Activated CD8-positive, alpha-beta memory T cell treated with anti-CD3 and anti-CD28 coated beads for 36 hours (primary cell): ENCODE data around the gene TOMM34. TPM values are rescaled to one million over a fixed set of nuclear protein-coding genes. Genes with fewer than 3 reads are reported as not detected.

Experiments used
- CTCF ChIA-PET: fragments of 350-600 bp; sonication (Branson Sonifier 250); formaldehyde crosslinking; loops from one replicate; lab custom pipeline; 2021; ENCODE audit warnings: antibody characterized with exemption; lab: Charles Lee
- POLR2A ChIA-PET: fragments of 350-600 bp; sonication (Branson Sonifier 250); formaldehyde crosslinking; loops from one replicate; lab custom pipeline; 2021; ENCODE audit warnings: antibody characterized with exemption; lab: Charles Lee
- total RNA-seq, 2 experiments: library from RNA; stranded (reverse); gene quantifications; one replicate each; pipeline ENCODE4 v1.2.3, GENCODE V29; 2021

TOMM34 gene
- total RNA-seq: 10 to 100 TPM; 86.8 to 87.6 TPM

DNA sequence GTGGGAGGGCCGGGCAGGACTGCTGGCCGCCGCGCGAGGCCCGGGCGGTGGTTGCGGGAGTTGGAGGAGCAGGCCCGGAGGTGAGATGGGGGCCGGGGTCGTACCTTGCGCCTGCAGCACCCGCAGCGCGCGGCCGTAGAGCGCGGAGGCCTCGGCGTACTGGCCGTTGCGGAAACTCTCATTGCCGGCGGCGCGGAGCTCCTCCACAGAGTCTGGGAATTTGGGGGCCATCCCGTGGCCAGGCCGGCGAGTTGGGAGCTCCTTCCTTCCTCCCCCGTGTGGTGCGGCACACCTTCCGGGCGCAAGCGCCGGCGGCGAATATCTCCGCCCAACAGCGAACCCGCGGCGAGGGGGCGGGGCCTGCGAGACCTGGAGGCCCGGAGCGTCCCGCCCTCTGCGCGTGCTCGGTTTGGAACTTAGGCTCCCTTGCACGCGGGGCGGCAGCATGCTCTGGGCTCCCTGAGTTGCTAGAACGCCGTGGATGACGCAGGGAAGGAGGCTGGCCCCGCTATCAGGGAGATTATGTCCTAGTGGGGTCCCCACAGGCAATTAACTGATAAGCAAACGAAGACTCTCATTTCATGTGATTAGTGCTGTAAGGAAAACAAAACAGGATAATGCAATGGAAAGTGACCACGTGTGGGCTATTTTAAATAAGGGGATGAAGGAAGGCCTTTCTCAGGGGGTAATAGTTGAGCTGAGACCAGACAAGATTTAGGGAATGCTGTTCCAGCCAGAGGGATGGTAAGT is at the start of gene TOMM34:
TSS of gene TOMM34 (minus strand) at position 295 of the 750 bp plus-strand sequence. CDS start at position 231, 64 bp downstream.
- POLR2A ChIA-PET: interaction anchor here (0.6 to 2.7 kb wide), 8 partner anchors 10 to 75 kb away, joined by 3 to 13 read pairs (median 4); partner anchors contain the start of genes PABPC1L and YWHAB
- CTCF ChIA-PET: interaction anchor here (1.0 to 2.8 kb wide), 4 partner anchors 10 to 212 kb away, joined by 3 to 8 read pairs (median 3); partner anchors contain the start of gene YWHAB

- ChIA-PET CTCF (no interaction called here), POLR2A (no interaction called here)
Observed at GRCh38 chr20:45008521-45009049, 48.4 kb upstream of the TOMM34 start.

GRCh38 chr20:44997668-44998067 is 37.5 kb upstream of the TOMM34 start:
- ChIA-PET POLR2A (interaction anchor here (0.6 kb wide), 1 partner anchor 16 kb away, joined by 4 read pairs; no protein-coding TSS in a partner anchor), CTCF (interaction anchor here (1.2 to 1.3 kb wide), 3 partner anchors 9 to 98 kb away, joined by 3 to 5 read pairs (median 3); no protein-coding TSS in a partner anchor)

- CTCF ChIA-PET: interaction anchor here (1.2 to 1.7 kb wide), 2 partner anchors 10 to 15 kb away, joined by 3 to 4 read pairs; no protein-coding TSS in a partner anchor
- POLR2A ChIA-PET: interaction anchor here (0.6 to 1.4 kb wide), 2 partner anchors 15 to 37 kb away, joined by 3 to 4 read pairs; partner anchors contain the start of gene TOMM34
Observed at GRCh38 chr20:44997171-44997570, 37.0 kb upstream of the TOMM34 start.

- CTCF ChIA-PET: interaction anchor here (0.6 to 1.7 kb wide), 4 partner anchors 16 to 32 kb away, joined by 3 to 6 read pairs (median 4); no protein-coding TSS in a partner anchor
- POLR2A ChIA-PET: interaction anchor here (0.6 kb wide), 1 partner anchor 12 kb away, joined by 4 read pairs; no protein-coding TSS in a partner anchor
Observed at GRCh38 chr20:44993343-44993742, 33.1 kb upstream of the TOMM34 start.

GRCh38 chr20:44990957-44991356 is 30.8 kb upstream of the TOMM34 start:
- POLR2A ChIA-PET: interaction anchor here (1.0 to 1.1 kb wide), 2 partner anchors 20 to 31 kb away, joined by 3 read pairs; partner anchors contain the start of gene TOMM34
- CTCF ChIA-PET: interaction anchor here (0.6 kb wide), 1 partner anchor 21 kb away, joined by 3 read pairs; no protein-coding TSS in a partner anchor

DNA sequence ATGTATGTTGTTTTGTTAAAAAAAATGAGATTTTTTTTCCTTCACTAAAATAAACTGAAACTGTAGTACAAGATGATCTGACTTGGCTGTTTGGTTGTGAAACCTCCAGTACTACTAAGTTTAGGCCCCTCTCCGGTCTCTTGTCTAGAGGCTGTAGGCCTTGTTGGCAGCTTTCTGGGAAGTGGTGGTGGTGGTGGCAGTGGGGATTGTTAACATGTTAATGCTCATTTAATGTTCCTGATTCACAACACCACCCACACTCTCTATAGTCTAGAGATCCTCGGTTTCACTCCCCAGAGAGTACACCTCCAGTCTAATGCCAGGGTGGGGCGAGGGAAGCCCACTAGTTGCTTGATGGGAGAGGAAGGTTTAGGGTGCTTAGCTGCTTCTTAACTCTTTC is 30.2 kb upstream of the TOMM34 start:
- ChIA-PET CTCF (interaction anchor here (0.6 kb wide), 1 partner anchor 22 kb away, joined by 3 read pairs; no protein-coding TSS in a partner anchor), POLR2A (interaction anchor here (1.0 to 1.1 kb wide), 2 partner anchors 20 to 31 kb away, joined by 3 read pairs; partner anchors contain the start of gene TOMM34)

GRCh38 chr20:44988631-44989171 is 28.5 kb upstream of the TOMM34 start:
- POLR2A ChIA-PET: no interaction called here
- CTCF ChIA-PET: no interaction called here

DNA sequence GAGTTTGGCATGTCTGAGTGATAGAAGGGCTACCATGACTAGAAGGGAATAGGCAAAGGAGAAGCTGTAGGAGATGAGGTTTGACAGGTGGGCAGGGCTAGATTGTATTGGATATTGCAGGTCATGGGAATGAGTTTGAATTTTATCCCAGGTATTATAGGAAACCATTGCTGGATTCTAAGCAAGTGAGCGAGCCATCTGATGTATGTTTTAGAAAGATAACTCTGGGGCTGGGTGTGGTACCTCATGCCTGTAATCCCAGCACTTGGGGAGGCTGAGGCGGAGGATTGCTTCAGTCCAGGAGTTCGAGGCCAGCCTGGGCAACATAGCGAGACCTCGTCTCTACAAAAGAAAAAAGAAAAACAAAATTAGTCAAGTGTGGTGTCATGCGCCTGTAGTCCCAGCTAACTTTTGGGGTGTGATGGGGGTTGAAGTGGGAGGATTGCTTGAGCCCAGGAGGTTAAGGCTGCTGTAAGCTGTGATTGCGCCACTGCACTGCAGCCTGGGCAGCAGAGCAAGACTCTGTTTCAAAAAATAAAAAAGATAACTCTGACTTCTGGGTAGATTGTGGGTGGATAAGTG is 23.0 kb upstream of the TOMM34 start:
- ChIA-PET POLR2A (no interaction called here), CTCF (no interaction called here)

- CTCF ChIA-PET: interaction anchor here (0.6 to 0.9 kb wide), 2 partner anchors 71 to 130 kb away, joined by 4 to 5 read pairs; no protein-coding TSS in a partner anchor
- POLR2A ChIA-PET: interaction anchor here (0.6 kb wide), 2 partner anchors 11 to 15 kb away, joined by 3 to 4 read pairs; no protein-coding TSS in a partner anchor
Observed at GRCh38 chr20:44981736-44982406, 21.7 kb upstream of the TOMM34 start.

- CTCF ChIA-PET: interaction anchor here (0.5 to 2.1 kb wide), 3 partner anchors 12 to 1210 kb away, joined by 4 to 8 read pairs (median 5); partner anchors contain the start of gene STK4
- POLR2A ChIA-PET: interaction anchor here (2.1 to 2.3 kb wide), 2 partner anchors 12 to 19 kb away, joined by 8 to 13 read pairs; partner anchors contain the start of genes STK4 and TOMM34
Observed at GRCh38 chr20:44979090-44979621, 19.0 kb upstream of the TOMM34 start.

- ChIA-PET CTCF (interaction anchor here (0.5 to 1.3 kb wide), 3 partner anchors 17 to 342 kb away, joined by 3 to 4 read pairs (median 4); no protein-coding TSS in a partner anchor), POLR2A (no interaction called here)
Observed at GRCh38 chr20:44976698-44977097, 16.5 kb upstream of the TOMM34 start.

DNA sequence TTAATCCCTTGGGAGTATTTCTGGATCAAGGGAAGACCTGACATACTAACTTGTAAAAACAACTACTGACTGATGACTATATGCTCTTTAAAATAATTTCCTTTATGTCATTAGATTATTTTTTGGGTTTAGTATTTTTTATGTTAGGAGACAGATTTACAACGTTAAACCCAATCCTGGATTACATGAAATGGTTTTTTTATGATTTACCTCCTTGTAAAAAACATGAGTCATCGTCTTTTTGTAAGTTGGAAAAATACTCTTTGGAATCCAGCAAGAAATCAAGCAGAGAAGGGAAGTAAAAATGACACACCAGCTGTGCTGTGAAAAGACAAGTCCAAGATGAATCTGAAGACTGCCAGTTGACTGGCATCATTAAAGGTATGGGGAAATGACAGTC is 12.9 kb upstream of the TOMM34 start:
- CTCF ChIA-PET: no interaction called here

DNA sequence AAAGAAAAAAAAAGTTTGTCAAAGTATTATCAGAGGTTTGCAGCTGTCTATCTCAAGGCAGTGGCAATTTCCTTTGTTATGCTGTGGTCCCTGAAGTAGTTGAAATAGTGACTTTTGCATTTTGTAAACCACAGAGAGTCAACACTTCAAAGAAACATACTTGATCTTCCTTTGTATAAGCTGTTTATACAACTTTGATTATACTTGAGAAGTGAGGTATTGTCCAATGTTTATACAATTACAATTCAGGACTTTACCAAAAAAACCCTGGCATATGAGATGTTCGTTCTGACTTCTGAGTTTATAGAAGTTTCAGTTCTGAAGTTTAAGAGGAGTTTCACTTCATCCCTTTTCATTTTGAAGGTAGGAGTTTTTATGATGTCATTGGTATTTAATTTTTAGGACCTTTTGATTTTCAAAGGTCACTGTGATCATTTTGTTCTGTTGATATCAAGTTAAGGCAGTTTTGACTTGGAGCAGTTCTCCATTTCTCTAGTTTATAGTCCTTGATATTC is 10.1 kb upstream of the TOMM34 start:
- ChIA-PET POLR2A (interaction anchor here (0.6 to 2.0 kb wide), 4 partner anchors 10 to 43 kb away, joined by 3 to 8 read pairs (median 4); partner anchors contain the start of gene TOMM34), CTCF (interaction anchor here (1.3 to 1.5 kb wide), 3 partner anchors 9 to 23 kb away, joined by 4 to 8 read pairs (median 6); partner anchors contain the start of gene TOMM34)

More for the DNA sequence above, 12.9 kb upstream of the TOMM34 start:
- POLR2A ChIA-PET: no interaction called here

DNA sequence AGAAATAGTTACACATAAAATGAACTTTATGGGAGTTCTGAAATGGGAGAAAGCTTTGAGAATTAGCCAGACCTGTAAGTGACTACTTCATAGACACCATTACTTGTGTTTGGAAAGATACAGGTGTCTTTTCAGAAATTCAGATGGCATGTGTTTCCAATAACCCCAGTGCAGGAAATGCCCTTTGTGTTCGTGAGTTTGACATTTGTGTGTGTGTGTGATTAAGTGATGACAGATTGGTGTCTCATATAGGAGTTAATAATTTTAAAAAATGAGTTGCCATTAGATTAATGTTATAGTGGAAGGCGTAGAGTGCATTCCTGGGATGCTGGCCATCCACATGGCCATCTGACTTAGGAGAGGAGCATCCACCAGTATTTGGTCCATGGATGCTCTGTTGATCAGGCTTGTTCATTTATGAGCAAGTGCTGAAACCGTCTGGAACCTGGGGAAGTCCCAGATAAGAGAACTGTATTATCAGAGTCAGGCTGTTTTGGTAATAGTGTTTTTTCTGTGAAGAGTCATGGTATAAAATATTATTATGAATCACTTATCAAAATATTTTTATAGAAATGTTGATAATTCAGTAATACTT is 9.2 kb upstream of the TOMM34 start:
- ChIA-PET CTCF (no interaction called here), POLR2A (interaction anchor here (0.7 to 2.0 kb wide), 2 partner anchors 9 to 72 kb away, joined by 3 to 8 read pairs; partner anchors contain the start of gene TOMM34)

GRCh38 chr20:44967207-44967807 is 7.1 kb upstream of the TOMM34 start:
- CTCF ChIA-PET: interaction anchor here (0.6 to 2.5 kb wide), 2 partner anchors 11 to 38 kb away, joined by 5 to 8 read pairs; no protein-coding TSS in a partner anchor
- POLR2A ChIA-PET: interaction anchor here (1.4 to 2.5 kb wide), 2 partner anchors 11 to 82 kb away, joined by 7 to 8 read pairs; partner anchors contain the start of gene YWHAB
